ENCODE measurements around the gene PFKFB4.
A peak's percentile ranks its signal among the peaks of the same experiment; 100 is the strongest.

The PFKFB4 gene

GRCh38 chr3:48556796-48557626, at the start of gene PFKFB4:
PFKFB4 (minus strand) TSS chr3:48556803; CDS start chr3:48556777, 26 bp downstream.
- peak; percentile 96 to 99 for DNase-seq

GRCh38 chr3:48601622-48601994, 45.0 kb upstream of the PFKFB4 start:
- DNase-seq, result no peak

- DNase-seq, result no peak
Observed at GRCh38 chr3:48600711-48601621, 44.4 kb upstream of the PFKFB4 start.

- no peak for DNase-seq
Observed at GRCh38 chr3:48599509-48600285, 43.1 kb upstream of the PFKFB4 start.

GRCh38 chr3:48599077-48599501, 42.5 kb upstream of the PFKFB4 start:
- DNase-seq, result no peak

- DNase-seq, result no peak
Observed at GRCh38 chr3:48598323-48599076, 41.9 kb upstream of the PFKFB4 start.

- no peak for DNase-seq
Observed at GRCh38 chr3:48597408-48597800, 40.8 kb upstream of the PFKFB4 start.

GRCh38 chr3:48596676-48597407, 40.2 kb upstream of the PFKFB4 start:
- no peak for DNase-seq

- no peak for DNase-seq
Observed at GRCh38 chr3:48596157-48596556, 39.6 kb upstream of the PFKFB4 start.

GRCh38 chr3:48595526-48596121, 39.0 kb upstream of the PFKFB4 start:
- no peak for DNase-seq

GRCh38 chr3:48595075-48595525, 38.5 kb upstream of the PFKFB4 start, which contains the start of gene COL7A1:
COL7A1 (minus strand) TSS chr3:48595329; CDS start chr3:48595159, 170 bp downstream.
- no peak for DNase-seq

GRCh38 chr3:48594417-48595049, 37.9 kb upstream of the PFKFB4 start:
- no peak for DNase-seq

- no peak for DNase-seq
Observed at GRCh38 chr3:48593337-48593736, 36.7 kb upstream of the PFKFB4 start.

- no peak for DNase-seq
Observed at GRCh38 chr3:48592519-48593087, 36.0 kb upstream of the PFKFB4 start.

GRCh38 chr3:48591886-48592518, 35.4 kb upstream of the PFKFB4 start:
- DNase-seq, result no peak

- DNase-seq, result no peak
Observed at GRCh38 chr3:48591436-48591835, 34.8 kb upstream of the PFKFB4 start.

GRCh38 chr3:48588230-48588629, 31.6 kb upstream of the PFKFB4 start:
- DNase-seq, result no peak

GRCh38 chr3:48587686-48588085, 31.1 kb upstream of the PFKFB4 start:
- DNase-seq, result no peak

- no peak for DNase-seq
Observed at GRCh38 chr3:48585411-48585810, 28.8 kb upstream of the PFKFB4 start.

All from cerebellar nuclear complex (tissue), 1 donor.